Endometrial microvascular endothelial cells (primary cell): ENCODE measurements around the gene NINJ1. TPM values are rescaled to one million over a fixed set of nuclear protein-coding genes. Genes with fewer than 3 reads are reported as not detected.

Experiments
- in situ Hi-C: cut with HindIII; loops from 2 replicates; pipeline ENCODE4 v1.10.0; 2017; ENCODE audit warnings: low sequenced_read_pairs, low pct_unique_long_range_greater_than_20kb; ENCODE audit errors: inconsistent ontology term
- total RNA-seq: library from RNA; depleted of rRNA; stranded (reverse); fragments of >200 nt; gene quantifications from one replicate; pipeline ENCODE4 v1.2.3, GENCODE V29; 2015; ENCODE audit errors: inconsistent ontology term

NINJ1 gene
- total RNA-seq, 1 donor from 2014 or later = 76.0 TPM

- in situ Hi-C loops = no loop called here
These were observed 52.1 kb downstream of the NINJ1 start for GRCh38 chr9:93081931-93082330.

- in situ Hi-C loops = no loop called here
These were observed 52.9 kb downstream of the NINJ1 start for GRCh38 chr9:93081081-93081529.

- in situ Hi-C loops = no loop called here
These were observed 53.6 kb downstream of the NINJ1 start for GRCh38 chr9:93080406-93080805.

- in situ Hi-C loops = no loop called here
These were observed 54.7 kb downstream of the NINJ1 start for GRCh38 chr9:93079371-93079770.

GRCh38 chr9:93077811-93078210 lies 56.2 kb downstream of the NINJ1 start:
- in situ Hi-C loops = no loop called here

- in situ Hi-C loops = no loop called here
These were observed 56.7 kb downstream of the NINJ1 start for GRCh38 chr9:93077367-93077766.

- in situ Hi-C loops = no loop called here
These were observed 57.3 kb downstream of the NINJ1 start for GRCh38 chr9:93076792-93077128.

- in situ Hi-C loops = no loop called here
These were observed 57.8 kb downstream of the NINJ1 start for GRCh38 chr9:93076101-93076791.

GRCh38 chr9:93072383-93072795 lies 61.7 kb downstream of the NINJ1 start:
- in situ Hi-C loops = no loop called here

Other genes starting within 250 kb of the NINJ1 start
- not detected for gene FGD3, start 186.7 kb downstream of the NINJ1 start, total RNA-seq
- not detected for gene SUSD3, start 75.5 kb downstream of the NINJ1 start, total RNA-seq
- 101 TPM for gene CARD19, start 38.0 kb downstream of the NINJ1 start, total RNA-seq
- gene WNK2, start 49.9 kb upstream of the NINJ1 start, total RNA-seq = not detected